HepG2 (cell line): ENCODE measurements around the gene MTRF1. TPM values are rescaled to one million over a fixed set of nuclear protein-coding genes. Genes with fewer than 3 reads are reported as not detected.
A peak's percentile ranks its signal among the peaks of the same experiment; 100 is the strongest.

Experiments
- CEBPG ChIP-seq: IDR thresholded peaks from 2 replicates; pipeline ENCODE4 v1.6.1; 2016
- DRAP1 ChIP-seq: IDR thresholded peaks from 2 replicates; pipeline ENCODE4 v1.6.1; 2016; ENCODE audit warnings: missing genetic modification reagents, missing compliant biosample characterization
- HNF1A ChIP-seq, 2 experiments: sonication (generic) in 1 of 2; formaldehyde crosslinking in 1 of 2; IDR thresholded peaks; 2 replicates each; pipeline versions ENCODE4 v1.4.0 to v1.6.1; 2016 to 2020; ENCODE audit warnings: borderline replicate concordance in 1 of 2, low read depth in 1 of 2, mild to moderate bottlenecking in 1 of 2, missing genetic modification reagents in 1 of 2
- HNF4A ChIP-seq: sonication (generic); formaldehyde crosslinking; IDR thresholded peaks from 2 replicates; pipeline ENCODE4 v1.4.0; 2020; ENCODE audit warnings: missing genetic modification reagents
- MTF1 ChIP-seq: sonication (generic); formaldehyde crosslinking; IDR thresholded peaks from 2 replicates; pipeline ENCODE4 v1.5.0; 2020; ENCODE audit warnings: missing genetic modification reagents
- MZF1 ChIP-seq: sonication (generic); formaldehyde crosslinking; IDR thresholded peaks from 2 replicates; pipeline ENCODE4 v1.8.1; 2023; ENCODE audit warnings: mild to moderate bottlenecking, missing genetic modification reagents, borderline replicate concordance
- NFE2 ChIP-seq: sonication (generic); formaldehyde crosslinking; IDR thresholded peaks from 2 replicates; pipeline ENCODE4 v1.4.0; 2020; ENCODE audit warnings: missing genetic modification reagents
- PRPF4 ChIP-seq: fragments of 200-400 bp; formaldehyde crosslinking; IDR thresholded peaks from 2 replicates; pipeline ENCODE4 v1.6.1; 2016; ENCODE audit warnings: low read length, low read depth; ENCODE audit not compliant: poor library complexity, severe bottlenecking
- RAD51 ChIP-seq: fragments of 450-650 bp; IDR thresholded peaks from 2 replicates; pipeline ENCODE4 v1.6.1; 2016; ENCODE audit warnings: borderline replicate concordance
- RFX1 ChIP-seq: fragments of 450-650 bp; IDR thresholded peaks from 2 replicates; pipeline ENCODE4 v1.6.1; 2017
- RFX5 ChIP-seq: IDR thresholded peaks from 2 replicates; pipeline ENCODE4 v1.6.1; 2011; ENCODE audit warnings: low read depth, low read length, improper control_type of control experiment
- RFXAP ChIP-seq: sonication (generic); formaldehyde crosslinking; IDR thresholded peaks from 2 replicates; pipeline ENCODE4 v1.4.0; 2020; ENCODE audit warnings: missing genetic modification reagents, borderline replicate concordance
- TEF ChIP-seq: sonication (generic); formaldehyde crosslinking; IDR thresholded peaks from 2 replicates; pipeline ENCODE4 v1.5.0; 2020; ENCODE audit warnings: missing genetic modification reagents
- ZBTB33 ChIP-seq: sonication (generic); formaldehyde crosslinking; IDR thresholded peaks from 2 replicates; pipeline ENCODE4 v1.4.0; 2020; ENCODE audit warnings: missing genetic modification reagents
- ZNF3 ChIP-seq: IDR thresholded peaks from 2 replicates; pipeline ENCODE4 v1.7.0; 2017; ENCODE audit warnings: inconsistent platforms
- ZNF382 ChIP-seq: sonication (generic); formaldehyde crosslinking; IDR thresholded peaks from 2 replicates; pipeline ENCODE4 v1.5.0; 2020; ENCODE audit warnings: missing genetic modification reagents, mild to moderate bottlenecking, borderline replicate concordance
- ZNF513 ChIP-seq: sonication (generic); formaldehyde crosslinking; conservative IDR thresholded peaks from 2 replicates; pipeline ENCODE4 v1.5.0; 2020; ENCODE audit warnings: missing genetic modification reagents
- ZNF576 ChIP-seq: sonication (generic); formaldehyde crosslinking; IDR thresholded peaks from 2 replicates; pipeline ENCODE4 v1.4.0; 2020; ENCODE audit warnings: mild to moderate bottlenecking, missing genetic modification reagents
- ZNF678 ChIP-seq: sonication (generic); formaldehyde crosslinking; IDR thresholded peaks from 2 replicates; pipeline ENCODE4 v1.4.0; 2020; ENCODE audit warnings: mild to moderate bottlenecking, missing genetic modification reagents
- ZNF746 ChIP-seq: sonication (generic); formaldehyde crosslinking; IDR thresholded peaks from 2 replicates; pipeline ENCODE4 v1.8.0; 2022; ENCODE audit warnings: mild to moderate bottlenecking, missing genetic modification reagents
- polyA plus RNA-seq, 8 experiments: library from polyadenylated mRNA; depleted of rRNA in 3 of 8; stranded (reverse) in 7 of 8; unstranded in 1 of 8; fragments of >200 nt; fragmentation: Illumina TruSeq in 4 of 8; extraction: Trizol in 4 of 8; gene quantifications; 2 replicates each; pipeline versions ENCODE4 v1.2.1 to v1.2.3, GENCODE V29; 2011 to 2016; ENCODE audit warnings: low read depth in 4 of 8, missing spikeins in 1 of 8, mixed read lengths in 1 of 8; ENCODE audit not compliant: insufficient read depth in 1 of 8
- total RNA-seq, 5 experiments: library from RNA; depleted of rRNA; stranded (reverse); fragments of >200 nt; fragmentation: Illumina TruSeq; extraction: Trizol; gene quantifications; 2 replicates each; pipeline ENCODE4 v1.2.3, GENCODE V29; 2016; ENCODE audit warnings: low read depth in 1 of 5

Gene MTRF1
- total and polyA plus RNA-seq, 2 of the 13 experiments (the other 11 are each of a cell fraction or from before 2014, with no cell fraction given), result 21.6 to 27.2 TPM

- peak; percentile 27 for TF ChIP-seq ZBTB33
- TF ChIP-seq ZNF678, result 0 out of 2 replicates have a peak, but pooled peaks have one; percentile 90
- no peak for TF ChIP-seq MTF1 (CRISPR knock-in tag)
- no peak for TF ChIP-seq MZF1
- TF ChIP-seq RFXAP (CRISPR knock-in tag), result peak; percentile 59; the same call in 1 of the 2 replicates
- peak; percentile 32 for TF ChIP-seq PRPF4
- peak; percentile 19; the same call in 1 of the 2 replicates for TF ChIP-seq CEBPG (CRISPR knock-in tag)
- no peak for TF ChIP-seq ZNF382
- TF ChIP-seq DRAP1 (CRISPR knock-in tag), result peak; percentile 70
- TF ChIP-seq RAD51, result no peak
- TF ChIP-seq ZNF513 (CRISPR knock-in tag), result peak; percentile 63; the same call in 1 of the 2 replicates
- no peak for TF ChIP-seq RFX5
- 0 out of 2 replicates have a peak, but pooled peaks have one; percentile 2 for TF ChIP-seq HNF4A
- no peak for TF ChIP-seq HNF1A (IDR thresholded peaks at IDR 0.05; ENCODE audit: low read depth)
- TF ChIP-seq HNF1A (CRISPR knock-in tag; IDR thresholded peaks at IDR 0.05; ENCODE audit: borderline replicate concordance), result peak; percentile 54; the same call in 1 of the 2 replicates
- TF ChIP-seq ZNF746 (CRISPR knock-in tag), result no peak
- TF ChIP-seq RFX1, result no peak
- no peak for TF ChIP-seq ZNF3 (CRISPR knock-in tag)
- no peak for TF ChIP-seq NFE2 (CRISPR knock-in tag)
- TF ChIP-seq TEF, result no peak
- TF ChIP-seq ZNF576, result no peak
These were observed 69.2 kb downstream of the MTRF1 start, which contains the start of gene KBTBD7 (continued) for GRCh38 chr13:41193919-41194824.
